ENCODE measurements around the gene XYLT1.

Gene XYLT1

DNA sequence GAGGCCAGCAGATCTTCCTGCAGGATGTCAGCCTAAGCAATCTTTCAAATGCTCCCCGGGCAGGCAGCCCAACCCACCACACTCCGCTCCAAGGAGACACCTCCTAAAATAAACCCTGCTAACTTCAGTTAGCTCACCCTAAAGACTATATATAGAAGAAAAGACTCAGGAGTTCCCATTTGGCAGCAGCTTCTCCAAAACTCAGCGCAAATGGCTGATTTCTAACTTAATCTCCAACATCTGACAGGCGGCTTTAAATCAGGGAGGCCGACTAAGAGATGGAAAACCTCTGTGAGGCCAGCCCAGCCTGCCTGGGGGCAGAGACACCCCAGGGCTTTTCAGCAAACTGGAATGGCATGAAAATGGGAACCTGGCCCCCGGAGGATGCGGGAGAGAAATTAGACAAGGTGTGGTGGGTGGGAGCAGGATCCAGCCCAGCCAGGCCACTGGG, 91.6 kb downstream of the XYLT1 start:
- TF ChIP-seq, protein P1, sequence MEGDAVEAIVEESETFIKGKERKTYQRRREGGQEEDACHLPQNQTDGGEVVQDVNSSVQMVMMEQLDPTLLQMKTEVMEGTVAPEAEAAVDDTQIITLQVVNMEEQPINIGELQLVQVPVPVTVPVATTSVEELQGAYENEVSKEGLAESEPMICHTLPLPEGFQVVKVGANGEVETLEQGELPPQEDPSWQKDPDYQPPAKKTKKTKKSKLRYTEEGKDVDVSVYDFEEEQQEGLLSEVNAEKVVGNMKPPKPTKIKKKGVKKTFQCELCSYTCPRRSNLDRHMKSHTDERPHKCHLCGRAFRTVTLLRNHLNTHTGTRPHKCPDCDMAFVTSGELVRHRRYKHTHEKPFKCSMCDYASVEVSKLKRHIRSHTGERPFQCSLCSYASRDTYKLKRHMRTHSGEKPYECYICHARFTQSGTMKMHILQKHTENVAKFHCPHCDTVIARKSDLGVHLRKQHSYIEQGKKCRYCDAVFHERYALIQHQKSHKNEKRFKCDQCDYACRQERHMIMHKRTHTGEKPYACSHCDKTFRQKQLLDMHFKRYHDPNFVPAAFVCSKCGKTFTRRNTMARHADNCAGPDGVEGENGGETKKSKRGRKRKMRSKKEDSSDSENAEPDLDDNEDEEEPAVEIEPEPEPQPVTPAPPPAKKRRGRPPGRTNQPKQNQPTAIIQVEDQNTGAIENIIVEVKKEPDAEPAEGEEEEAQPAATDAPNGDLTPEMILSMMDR (IDR thresholded peaks at IDR 0.05): no peak
- no peak for TF ChIP-seq ZFX (IDR thresholded peaks at IDR 0.05; ENCODE audit: borderline replicate concordance)
- no peak overlapping the region for H3K27ac ChIP-seq

DNA sequence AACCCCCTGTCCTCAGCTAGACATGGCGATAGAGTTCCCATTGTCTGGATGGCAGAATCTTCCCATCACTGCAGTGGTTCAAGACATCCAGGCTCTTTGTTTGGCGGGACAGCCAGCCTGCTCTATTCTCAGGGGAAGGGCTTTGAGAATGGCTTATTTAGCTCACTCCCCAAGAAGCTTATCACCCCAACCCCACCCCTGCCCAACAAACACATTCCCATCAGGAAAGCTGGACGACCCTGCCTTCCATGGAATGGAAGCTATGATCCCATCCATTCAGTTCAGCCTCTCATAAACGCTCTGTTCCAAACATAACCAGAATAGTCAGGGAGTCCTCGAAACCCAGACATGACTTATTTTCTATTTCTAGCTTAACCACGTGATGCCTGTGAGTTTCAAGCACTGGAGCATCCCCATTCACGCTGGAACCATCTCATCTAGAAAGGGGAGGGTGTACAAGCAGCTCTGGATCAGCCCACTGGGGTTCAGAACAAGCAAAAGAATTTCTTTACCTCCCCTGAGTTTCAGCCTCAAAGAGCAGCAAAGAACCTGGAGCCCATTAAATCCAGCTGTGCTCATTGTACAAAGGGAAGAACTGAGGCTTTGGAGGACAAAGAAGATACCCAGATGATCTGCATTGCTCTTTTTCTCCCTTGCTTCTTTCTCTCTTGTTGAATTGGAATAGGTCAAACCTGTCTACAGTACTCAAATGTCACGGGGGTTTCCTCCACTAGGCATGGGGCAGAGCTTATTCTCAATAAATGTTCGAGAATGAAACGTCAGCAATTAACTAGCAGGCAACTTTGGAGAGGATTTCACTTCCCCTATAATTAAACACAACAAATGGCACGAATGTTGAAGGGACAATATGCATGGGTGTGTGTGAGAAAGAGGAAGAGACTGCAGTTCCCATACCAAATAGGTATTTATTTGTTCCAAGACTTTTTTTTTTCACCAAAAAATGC, 93.1 kb downstream of the XYLT1 start:
- TF ChIP-seq, protein P1 (IDR thresholded peaks at IDR 0.05): no peak
- TF ChIP-seq ZFX (IDR thresholded peaks at IDR 0.05; ENCODE audit: borderline replicate concordance): no peak
- no peak overlapping the region for H3K27ac ChIP-seq

GRCh38 chr16:17375461-17376304, 95.1 kb downstream of the XYLT1 start:
- no peak overlapping the region for H3K27ac ChIP-seq
- no peak for TF ChIP-seq ZFX (IDR thresholded peaks at IDR 0.05; ENCODE audit: borderline replicate concordance)
- TF ChIP-seq, protein P1 (IDR thresholded peaks at IDR 0.05): no peak

- no peak overlapping the region for H3K27ac ChIP-seq
- TF ChIP-seq ZFX (IDR thresholded peaks at IDR 0.05; ENCODE audit: borderline replicate concordance): no peak
- TF ChIP-seq, protein P1 (IDR thresholded peaks at IDR 0.05): no peak
Measured at GRCh38 chr16:17374668-17375255, 96.0 kb downstream of the XYLT1 start.

GRCh38 chr16:17373533-17373932, 97.2 kb downstream of the XYLT1 start:
- TF ChIP-seq, protein P1 (IDR thresholded peaks at IDR 0.05): no peak
- TF ChIP-seq ZFX (IDR thresholded peaks at IDR 0.05; ENCODE audit: borderline replicate concordance): no peak
- H3K27ac ChIP-seq: no peak overlapping the region

DNA sequence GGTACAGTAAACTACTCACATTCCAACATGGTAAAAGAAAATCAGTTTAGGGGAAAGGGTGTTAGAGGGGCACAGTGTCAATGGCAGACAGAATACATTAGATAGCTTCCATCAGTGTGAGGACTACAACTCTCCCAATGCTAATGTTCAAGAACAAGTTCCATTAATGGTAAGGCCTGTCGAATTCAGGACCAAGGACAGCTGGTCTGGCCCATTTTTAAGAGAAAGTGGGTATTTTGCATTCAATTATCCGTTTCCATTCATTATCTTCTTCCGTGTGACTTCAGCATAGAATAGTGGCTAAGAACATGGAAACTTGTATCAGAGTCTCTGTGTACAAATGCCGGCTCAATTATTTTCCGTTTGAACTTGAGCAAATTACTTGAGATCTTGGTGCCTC, 98.4 kb downstream of the XYLT1 start:
- no peak overlapping the region for H3K27ac ChIP-seq
- TF ChIP-seq ZFX (IDR thresholded peaks at IDR 0.05; ENCODE audit: borderline replicate concordance): no peak
- TF ChIP-seq, protein P1 (IDR thresholded peaks at IDR 0.05): no peak
